Fibroblast of lung (primary cell): ENCODE data around the gene PDE6G.

Experiments
- EZH2 ChIP-seq: IDR thresholded peaks from 2 replicates; pipeline ENCODE4 v1.5.1; 2012; ENCODE audit warnings: low read length, control low read depth, mild to moderate bottlenecking; ENCODE audit errors: missing control alignments
- TF ChIP-seq, protein P1 (sequence below), 2 donors: IDR thresholded peaks in 1 of 2; conservative IDR thresholded peaks in 1 of 2; 1 replicate in 1 of 2; 2 replicates in 1 of 2; pipeline ENCODE4 v1.5.1; 2011 to 2012; ENCODE audit warnings: low read length in 2 of 2, control low read depth in 1 of 2, inconsistent platforms in 1 of 2, low read depth in 1 of 2, mild to moderate bottlenecking in 1 of 2

DNA sequence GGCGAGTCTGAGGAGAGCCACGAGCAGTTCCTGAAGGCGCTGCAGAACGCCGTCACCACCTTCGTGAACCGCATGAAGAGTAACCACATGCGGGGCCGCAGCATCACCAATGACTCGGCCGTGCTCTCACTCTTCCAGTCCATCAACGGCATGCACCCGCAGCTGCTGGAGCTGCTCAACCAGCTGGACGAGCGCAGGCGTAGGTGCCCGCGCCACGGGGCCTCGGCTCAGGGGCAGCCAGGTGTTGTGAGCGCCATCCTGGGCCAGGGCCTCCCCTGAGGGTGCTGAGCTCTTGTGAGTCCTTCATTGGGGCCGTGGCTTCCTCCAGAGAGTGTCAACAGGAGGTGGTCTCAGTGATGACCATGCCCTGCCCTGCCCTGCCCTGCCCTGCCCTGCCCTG lies 39.5 kb upstream of the PDE6G start:
- TF ChIP-seq, protein P1, sequence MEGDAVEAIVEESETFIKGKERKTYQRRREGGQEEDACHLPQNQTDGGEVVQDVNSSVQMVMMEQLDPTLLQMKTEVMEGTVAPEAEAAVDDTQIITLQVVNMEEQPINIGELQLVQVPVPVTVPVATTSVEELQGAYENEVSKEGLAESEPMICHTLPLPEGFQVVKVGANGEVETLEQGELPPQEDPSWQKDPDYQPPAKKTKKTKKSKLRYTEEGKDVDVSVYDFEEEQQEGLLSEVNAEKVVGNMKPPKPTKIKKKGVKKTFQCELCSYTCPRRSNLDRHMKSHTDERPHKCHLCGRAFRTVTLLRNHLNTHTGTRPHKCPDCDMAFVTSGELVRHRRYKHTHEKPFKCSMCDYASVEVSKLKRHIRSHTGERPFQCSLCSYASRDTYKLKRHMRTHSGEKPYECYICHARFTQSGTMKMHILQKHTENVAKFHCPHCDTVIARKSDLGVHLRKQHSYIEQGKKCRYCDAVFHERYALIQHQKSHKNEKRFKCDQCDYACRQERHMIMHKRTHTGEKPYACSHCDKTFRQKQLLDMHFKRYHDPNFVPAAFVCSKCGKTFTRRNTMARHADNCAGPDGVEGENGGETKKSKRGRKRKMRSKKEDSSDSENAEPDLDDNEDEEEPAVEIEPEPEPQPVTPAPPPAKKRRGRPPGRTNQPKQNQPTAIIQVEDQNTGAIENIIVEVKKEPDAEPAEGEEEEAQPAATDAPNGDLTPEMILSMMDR (conservative IDR thresholded peaks at IDR 0.05 in 1 of 2, IDR thresholded peaks at IDR 0.05 in 1 of 2; ENCODE audit: low read depth in 1 of 2, low read length in 2 of 2), result no peak
- TF ChIP-seq EZH2, result no peak
